Nephron progenitor cell (in vitro differentiated cells): ENCODE results near the gene STK33.

ENCODE experiments used
- DNase-seq: peaks from one replicate; pipeline ENCODE4 v3.0.0; 2021
- H3K27ac Mint-ChIP-seq: 2 replicates; pipeline ENCODE4 v1.8.0; 2021; ENCODE audit warnings: mild to moderate bottlenecking, moderate library complexity, mixed read lengths
- H3K27me3 Mint-ChIP-seq: 2 replicates; pipeline ENCODE4 v1.8.0; 2021; ENCODE audit warnings: mild to moderate bottlenecking, low read depth, mixed read lengths; ENCODE audit not compliant: poor library complexity
- H3K36me3 Mint-ChIP-seq: 2 replicates; pipeline ENCODE4 v1.8.0; 2021; ENCODE audit warnings: low read depth, mixed read lengths
- H3K4me1 Mint-ChIP-seq: 2 replicates; pipeline ENCODE4 v1.8.0; 2021; ENCODE audit warnings: mixed read lengths
- H3K4me3 Mint-ChIP-seq: 2 replicates; pipeline ENCODE4 v1.8.0; 2021; ENCODE audit warnings: mild to moderate bottlenecking, moderate library complexity, mixed read lengths
- H3K9me3 Mint-ChIP-seq: 2 replicates; pipeline ENCODE4 v1.8.0; 2021; ENCODE audit warnings: mild to moderate bottlenecking, moderate library complexity, mixed read lengths
- TF ChIP-seq, protein P1 (sequence below): fragments of 200-600 bp; sonication (generic); IDR thresholded peaks from 2 replicates; pipeline ENCODE4 v1.5.0; 2021; ENCODE audit warnings: antibody characterized with exemption

The STK33 gene

DNA sequence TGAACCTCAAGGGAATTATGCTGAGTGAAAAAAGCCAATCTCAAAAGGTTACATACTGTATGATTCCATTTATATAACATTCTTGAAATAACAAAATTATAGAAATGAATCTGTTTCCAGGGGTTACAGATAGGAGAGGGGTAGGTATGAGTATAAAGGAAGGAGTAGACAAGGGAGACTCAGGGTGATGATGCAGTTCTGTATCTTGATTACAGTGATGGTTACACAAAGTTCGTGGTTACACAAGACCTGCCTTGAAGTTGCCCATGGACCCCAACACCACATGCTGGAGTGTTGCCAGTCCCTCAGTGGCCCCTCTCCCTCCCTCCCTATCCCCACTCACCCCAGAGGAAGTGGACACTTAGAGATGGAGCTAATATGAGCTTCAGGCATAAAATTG is 20.3 kb downstream of the STK33 start:
- no peak for DNase-seq
- Mint-ChIP-seq H3K4me3 (no peak overlapping the region), H3K36me3 (peaks cover 6% of the 10 kb centered on the region), H3K27ac (no peak overlapping the region), H3K27me3 (no peaks in the 10 kb centered on the region), H3K9me3 (peaks cover 10% of the 10 kb centered on the region), H3K4me1 (no peaks in the 10 kb centered on the region)
- TF ChIP-seq, protein P1, sequence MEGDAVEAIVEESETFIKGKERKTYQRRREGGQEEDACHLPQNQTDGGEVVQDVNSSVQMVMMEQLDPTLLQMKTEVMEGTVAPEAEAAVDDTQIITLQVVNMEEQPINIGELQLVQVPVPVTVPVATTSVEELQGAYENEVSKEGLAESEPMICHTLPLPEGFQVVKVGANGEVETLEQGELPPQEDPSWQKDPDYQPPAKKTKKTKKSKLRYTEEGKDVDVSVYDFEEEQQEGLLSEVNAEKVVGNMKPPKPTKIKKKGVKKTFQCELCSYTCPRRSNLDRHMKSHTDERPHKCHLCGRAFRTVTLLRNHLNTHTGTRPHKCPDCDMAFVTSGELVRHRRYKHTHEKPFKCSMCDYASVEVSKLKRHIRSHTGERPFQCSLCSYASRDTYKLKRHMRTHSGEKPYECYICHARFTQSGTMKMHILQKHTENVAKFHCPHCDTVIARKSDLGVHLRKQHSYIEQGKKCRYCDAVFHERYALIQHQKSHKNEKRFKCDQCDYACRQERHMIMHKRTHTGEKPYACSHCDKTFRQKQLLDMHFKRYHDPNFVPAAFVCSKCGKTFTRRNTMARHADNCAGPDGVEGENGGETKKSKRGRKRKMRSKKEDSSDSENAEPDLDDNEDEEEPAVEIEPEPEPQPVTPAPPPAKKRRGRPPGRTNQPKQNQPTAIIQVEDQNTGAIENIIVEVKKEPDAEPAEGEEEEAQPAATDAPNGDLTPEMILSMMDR: no peak

DNA sequence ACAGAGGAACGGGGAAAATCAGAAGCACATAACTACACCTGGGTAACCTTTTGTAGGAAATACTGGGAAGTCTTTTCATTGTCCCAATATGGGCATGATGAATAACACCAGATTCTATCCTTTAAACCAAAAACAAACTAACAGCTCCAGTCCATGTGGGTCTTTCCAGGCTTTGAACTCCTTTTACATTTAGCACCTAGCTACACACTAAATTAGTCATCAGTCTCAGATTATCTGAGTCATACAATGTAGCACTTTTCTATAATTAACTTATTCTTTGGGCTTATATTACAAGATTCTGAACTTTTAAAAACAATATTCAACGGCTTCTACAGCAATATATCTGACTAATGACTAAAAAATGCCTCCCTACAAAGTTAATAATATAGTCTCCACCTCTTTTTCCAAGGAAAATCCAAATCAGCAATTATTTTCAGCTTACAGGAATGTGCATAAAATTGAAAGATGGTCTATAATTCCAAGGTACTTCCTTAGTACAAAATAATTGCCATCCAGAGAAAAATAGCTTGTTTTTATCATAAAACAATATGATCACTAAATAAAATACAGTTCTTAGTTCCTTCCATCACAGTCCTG is 26.3 kb downstream of the STK33 start:
- Mint-ChIP-seq H3K27ac (no peak overlapping the region), H3K36me3 (no peaks in the 10 kb centered on the region), H3K4me1 (peaks cover 14% of the 10 kb centered on the region), H3K4me3 (no peak overlapping the region), H3K27me3 (no peaks in the 10 kb centered on the region), H3K9me3 (no peaks in the 10 kb centered on the region)
- DNase-seq: no peak
- TF ChIP-seq, protein P1: no peak

DNA sequence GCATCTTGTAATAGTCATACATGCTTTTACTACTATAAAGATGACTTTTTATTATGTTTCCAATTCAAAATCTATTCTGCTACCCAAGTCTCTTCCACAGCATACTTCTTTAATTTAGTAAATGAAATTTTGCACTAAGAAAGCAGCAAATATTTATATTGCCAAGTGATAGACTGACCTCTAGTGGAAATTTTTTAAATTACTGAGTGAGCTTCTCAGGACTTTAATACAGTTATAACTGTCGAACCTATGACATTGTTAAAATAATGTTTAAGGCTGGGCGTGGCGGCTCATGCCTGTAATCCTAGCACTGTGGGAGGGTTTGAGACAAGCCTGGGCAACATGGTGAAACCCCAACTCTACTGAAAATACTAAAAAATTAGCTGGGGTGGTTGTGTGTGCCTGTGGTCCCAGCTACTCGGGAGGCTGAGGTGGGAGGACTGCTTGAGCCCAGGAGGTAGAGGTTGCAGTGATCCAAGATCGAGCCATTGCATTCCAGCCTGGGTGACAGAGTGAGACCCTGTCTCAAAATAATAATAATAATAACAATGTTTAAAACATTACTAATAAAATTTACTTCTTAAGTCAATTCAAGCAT is 27.3 kb downstream of the STK33 start:
- Mint-ChIP-seq H3K36me3 (peaks cover 9% of the 10 kb centered on the region), H3K4me1 (peaks cover 14% of the 10 kb centered on the region), H3K9me3 (peaks cover 9% of the 10 kb centered on the region), H3K27ac (no peak overlapping the region), H3K27me3 (no peaks in the 10 kb centered on the region), H3K4me3 (no peak overlapping the region)
- DNase-seq: peak; percentile 16
- TF ChIP-seq, protein P1: peak; percentile 70

DNA sequence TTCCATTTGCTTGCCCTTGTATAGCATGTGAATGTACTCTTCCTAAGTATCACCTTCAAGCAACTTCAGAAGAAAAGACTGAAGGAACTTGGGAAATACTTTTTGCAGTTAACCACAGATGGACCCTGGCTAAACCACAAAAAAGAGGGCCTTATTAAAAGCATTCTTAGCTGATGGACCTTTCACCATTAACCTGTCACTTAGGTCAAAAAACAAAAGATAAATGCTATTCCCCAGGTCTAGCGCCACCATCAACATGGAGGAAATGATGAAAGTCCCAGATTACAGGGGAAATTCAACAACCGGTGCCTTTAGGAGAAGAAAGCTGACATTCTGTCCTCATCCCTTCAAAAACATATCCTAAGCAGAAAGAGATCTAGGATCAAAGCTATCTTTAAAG is 29.5 kb downstream of the STK33 start:
- Mint-ChIP-seq H3K9me3 (peaks cover 24% of the 10 kb centered on the region), H3K27ac (no peak overlapping the region), H3K27me3 (peaks cover 3% of the 10 kb centered on the region), H3K4me1 (peaks cover 14% of the 10 kb centered on the region), H3K4me3 (no peak overlapping the region), H3K36me3 (peaks cover 24% of the 10 kb centered on the region)
- DNase-seq: no peak
- TF ChIP-seq, protein P1: no peak

DNA sequence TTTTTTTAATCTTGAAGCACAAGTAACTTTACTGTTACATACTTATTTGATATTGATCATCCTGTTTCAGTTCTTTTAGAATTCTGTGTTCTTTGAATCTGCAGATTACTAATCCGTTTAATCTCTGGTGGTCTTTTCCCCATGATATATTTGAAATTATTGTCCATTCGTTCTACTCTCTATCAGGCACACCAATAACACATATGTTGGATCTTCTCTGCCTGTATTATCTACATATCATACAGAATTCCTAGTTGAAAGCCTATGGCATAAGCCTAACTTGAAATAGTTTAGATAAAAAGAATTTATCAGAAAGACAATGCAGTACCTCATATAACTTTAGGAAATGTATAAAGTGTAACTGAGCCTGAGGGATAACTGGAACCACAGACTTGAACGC is 32.6 kb downstream of the STK33 start:
- no peak for DNase-seq
- no peak overlapping the region for H3K27ac Mint-ChIP-seq
- peaks cover 14% of the 10 kb centered on the region for H3K4me1 Mint-ChIP-seq
- TF ChIP-seq, protein P1: no peak
- peaks cover 24% of the 10 kb centered on the region for H3K36me3 Mint-ChIP-seq
- peaks cover 3% of the 10 kb centered on the region for H3K27me3 Mint-ChIP-seq
- H3K4me3 Mint-ChIP-seq: no peak overlapping the region
- H3K9me3 Mint-ChIP-seq: peaks cover 24% of the 10 kb centered on the region

DNA sequence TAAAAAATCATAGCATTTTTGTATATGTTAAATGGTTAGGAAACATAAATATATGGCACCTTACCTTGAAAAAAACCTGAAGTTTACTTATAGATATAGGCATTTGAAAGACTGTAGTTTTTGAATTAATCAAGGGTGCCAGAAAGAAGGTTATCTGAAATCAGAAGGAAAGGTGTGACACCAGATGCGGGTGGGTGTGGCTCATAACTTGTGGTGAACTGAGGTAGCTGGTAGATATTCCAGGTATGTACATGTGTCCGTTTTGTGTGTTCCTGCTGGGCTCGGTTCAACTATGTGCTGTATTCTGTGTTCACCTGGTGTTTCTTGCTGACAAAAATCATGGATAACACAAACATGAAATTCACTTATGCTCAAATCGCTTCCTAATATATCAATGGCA is 35.6 kb downstream of the STK33 start:
- TF ChIP-seq, protein P1: no peak
- no peak for DNase-seq
- H3K36me3 Mint-ChIP-seq: peaks cover 24% of the 10 kb centered on the region
- H3K27ac Mint-ChIP-seq: no peak overlapping the region
- H3K27me3 Mint-ChIP-seq: peaks cover 6% of the 10 kb centered on the region
- peaks cover 24% of the 10 kb centered on the region for H3K9me3 Mint-ChIP-seq
- no peaks in the 10 kb centered on the region for H3K4me1 Mint-ChIP-seq
- no peak overlapping the region for H3K4me3 Mint-ChIP-seq
